HG03439 (cell line): ENCODE measurements around the gene TMEM69.
"Not testable (repeated sequence)": the region's sequence is repeated elsewhere in the genome, so short reads cannot be mapped to it uniquely, and the experiment has no call there.

Source experiments
- ATAC-seq: cut with Tn5 transposase; IDR thresholded peaks from one replicate; pipeline ENCODE4 v1.9.1; 2021; ENCODE audit warnings: mild to moderate bottlenecking, moderate library complexity; ENCODE audit not compliant: unreplicated experiment

TMEM69 gene

DNA sequence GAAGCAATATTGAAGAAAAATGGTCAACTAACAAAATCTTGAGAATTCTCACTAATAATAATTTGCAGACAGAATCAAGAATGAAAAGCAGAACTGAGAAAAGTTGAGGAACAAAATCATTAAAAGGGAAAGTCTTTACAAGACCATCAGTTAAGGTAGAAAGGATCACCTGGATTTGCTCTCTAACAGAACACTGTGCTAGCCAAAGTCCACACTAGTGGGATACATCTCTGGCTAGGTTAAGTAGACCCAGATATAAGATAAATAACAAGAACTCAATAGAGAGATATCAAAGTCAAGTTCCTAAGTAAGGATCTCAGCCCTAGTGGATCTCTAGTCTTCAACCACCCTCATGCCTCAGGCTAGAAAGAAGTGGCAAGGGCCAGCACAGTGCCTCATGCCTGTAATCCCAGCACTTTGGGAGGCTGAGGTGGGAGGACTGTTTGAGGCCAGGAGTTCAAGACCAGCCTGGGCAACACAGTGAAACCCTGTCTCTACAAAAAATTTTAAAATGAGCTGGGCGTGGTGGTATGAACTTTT lies 42.9 kb downstream of the TMEM69 start:
- ATAC-seq: no peak

- ATAC-seq: no peak
Measured at GRCh38 chr1:45739137-45739536, 51.2 kb downstream of the TMEM69 start.

DNA sequence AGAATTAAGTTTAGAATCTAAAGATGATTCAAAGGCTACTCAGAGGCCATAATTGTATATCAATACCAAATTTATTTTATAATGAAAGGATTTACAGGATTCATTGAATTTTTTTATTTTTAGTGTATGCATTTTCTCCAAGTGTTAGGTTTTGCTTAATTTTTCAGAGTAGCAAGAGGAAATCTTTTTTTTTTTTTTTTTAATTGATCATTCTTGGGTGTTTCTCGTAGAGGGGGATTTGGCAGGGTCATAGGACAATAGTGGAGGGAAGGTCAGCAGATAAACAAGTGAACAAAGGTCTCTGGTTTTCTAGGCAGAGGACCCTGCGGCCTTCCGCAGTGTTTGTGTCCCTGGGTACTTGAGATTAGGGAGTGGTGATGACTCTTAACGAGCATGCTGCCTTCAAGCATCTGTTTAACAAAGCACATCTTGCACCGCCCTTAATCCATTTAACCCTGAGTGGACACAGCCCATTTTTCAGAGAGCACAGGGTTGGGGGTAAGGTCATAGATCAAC lies 51.7 kb downstream of the TMEM69 start:
- not testable (repeated sequence) for ATAC-seq
